Activated CD8-positive, alpha-beta T cell treated with anti-CD3 and anti-CD28 coated beads for 36 hours (primary cell): ENCODE measurements around the gene GALNT12. TPM values are rescaled to one million over a fixed set of nuclear protein-coding genes. Genes with fewer than 3 reads are reported as not detected.

Source experiments
- ATAC-seq: fragments of 200-7000 bp; cut with Tn5 transposase; one replicate; pipeline ENCODE4 v1.10.0; 2021; ENCODE audit warnings: mild to moderate bottlenecking, moderate library complexity
- CTCF ChIA-PET: fragments of 350-600 bp; sonication (Branson Sonifier 250); formaldehyde crosslinking; loops from one replicate; lab custom pipeline; 2021; ENCODE audit warnings: antibody characterized with exemption; lab: Charles Lee
- POLR2A ChIA-PET: fragments of 350-600 bp; sonication (Branson Sonifier 250); formaldehyde crosslinking; loops from one replicate; lab custom pipeline; 2021; ENCODE audit warnings: antibody characterized with exemption; lab: Charles Lee
- DNase-seq: peaks from one replicate; pipeline ENCODE4 v3.0.0-alpha.2; 2020
- H3K27ac Mint-ChIP-seq: one replicate; pipeline ENCODE4 v1.8.0; 2021; ENCODE audit warnings: mild to moderate bottlenecking, mixed read lengths
- H3K27me3 Mint-ChIP-seq: one replicate; pipeline ENCODE4 v1.8.0; 2021; ENCODE audit warnings: mixed read lengths
- H3K36me3 Mint-ChIP-seq: one replicate; pipeline ENCODE4 v1.8.0; 2021; ENCODE audit warnings: low read depth, mixed read lengths
- H3K4me1 Mint-ChIP-seq: one replicate; pipeline ENCODE4 v1.8.0; 2021; ENCODE audit warnings: low read depth, mixed read lengths
- H3K4me3 Mint-ChIP-seq: one replicate; pipeline ENCODE4 v1.8.0; 2021; ENCODE audit warnings: mild to moderate bottlenecking, moderate library complexity, mixed read lengths
- H3K9me3 Mint-ChIP-seq: one replicate; pipeline ENCODE4 v1.8.0; 2021; ENCODE audit warnings: mixed read lengths
- intact Hi-C: fragments of 100-400 bp; cut with micrococcal nuclease; formaldehyde crosslinking; loops from one replicate; pipeline ENCODE4 v1.10.0; 2022
- total RNA-seq, 2 experiments: library from RNA; stranded (reverse); gene quantifications; one replicate each; pipeline ENCODE4 v1.2.3, GENCODE V29; 2021
- TF ChIP-seq, protein P1 (sequence below): fragments of 200-600 bp; IDR thresholded peaks from one replicate; pipeline ENCODE4 v1.8.0; 2022; ENCODE audit warnings: antibody characterized with exemption, mild to moderate bottlenecking

GALNT12 gene
- total RNA-seq, 2 experiments from 2014 or later = 12.8 to 14.3 TPM

DNA sequence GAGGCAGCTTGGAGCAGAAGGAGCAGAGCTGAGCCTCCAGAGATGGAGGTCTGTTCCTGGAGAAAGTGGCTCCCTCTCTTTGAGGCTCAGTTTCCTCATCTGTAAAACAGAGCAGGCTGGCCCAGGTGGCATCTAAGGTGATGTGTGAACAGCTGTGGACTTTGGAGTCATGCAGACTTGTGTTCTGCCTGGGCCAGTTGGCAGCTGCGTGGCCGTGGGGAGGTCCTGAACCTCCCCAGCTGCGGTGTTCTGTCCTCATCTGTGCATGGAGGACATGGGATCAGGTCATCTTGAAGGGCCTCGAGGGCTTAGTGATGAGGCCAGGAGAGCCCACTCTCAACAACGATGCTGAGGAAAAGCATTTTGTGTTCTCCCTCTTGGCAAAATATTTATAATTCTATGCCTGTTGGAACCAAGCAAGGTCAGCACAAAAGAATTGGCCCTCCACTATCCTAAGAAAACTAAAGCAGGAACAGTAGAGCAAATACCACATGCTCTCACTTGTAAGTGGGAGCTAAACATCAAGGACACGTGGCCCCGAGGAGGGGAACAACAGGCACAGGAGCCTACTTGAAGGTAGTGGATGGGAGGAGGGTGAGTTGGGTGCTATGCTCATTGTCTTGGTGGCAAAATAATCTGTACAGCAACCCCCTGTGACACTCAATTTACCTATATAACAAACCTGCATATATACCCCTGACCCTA, 73.0 kb downstream of the GALNT12 start:
- H3K36me3 Mint-ChIP-seq = no peaks in the 10 kb centered on the region
- ChIA-PET POLR2A (no interaction called here), CTCF (interaction anchor here (1.2 kb wide), 1 partner anchor 33 kb away, joined by 3 read pairs; no protein-coding TSS in a partner anchor)
- ATAC-seq = no peak
- no peak for DNase-seq
- TF ChIP-seq, protein P1, sequence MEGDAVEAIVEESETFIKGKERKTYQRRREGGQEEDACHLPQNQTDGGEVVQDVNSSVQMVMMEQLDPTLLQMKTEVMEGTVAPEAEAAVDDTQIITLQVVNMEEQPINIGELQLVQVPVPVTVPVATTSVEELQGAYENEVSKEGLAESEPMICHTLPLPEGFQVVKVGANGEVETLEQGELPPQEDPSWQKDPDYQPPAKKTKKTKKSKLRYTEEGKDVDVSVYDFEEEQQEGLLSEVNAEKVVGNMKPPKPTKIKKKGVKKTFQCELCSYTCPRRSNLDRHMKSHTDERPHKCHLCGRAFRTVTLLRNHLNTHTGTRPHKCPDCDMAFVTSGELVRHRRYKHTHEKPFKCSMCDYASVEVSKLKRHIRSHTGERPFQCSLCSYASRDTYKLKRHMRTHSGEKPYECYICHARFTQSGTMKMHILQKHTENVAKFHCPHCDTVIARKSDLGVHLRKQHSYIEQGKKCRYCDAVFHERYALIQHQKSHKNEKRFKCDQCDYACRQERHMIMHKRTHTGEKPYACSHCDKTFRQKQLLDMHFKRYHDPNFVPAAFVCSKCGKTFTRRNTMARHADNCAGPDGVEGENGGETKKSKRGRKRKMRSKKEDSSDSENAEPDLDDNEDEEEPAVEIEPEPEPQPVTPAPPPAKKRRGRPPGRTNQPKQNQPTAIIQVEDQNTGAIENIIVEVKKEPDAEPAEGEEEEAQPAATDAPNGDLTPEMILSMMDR = no peak
- no peak overlapping the region for H3K4me3 Mint-ChIP-seq
- H3K27me3 Mint-ChIP-seq = peaks cover 18% of the 10 kb centered on the region
- no peaks in the 10 kb centered on the region for H3K9me3 Mint-ChIP-seq
- intact Hi-C loops = no loop called here
- H3K27ac Mint-ChIP-seq = no peak overlapping the region
- no peaks in the 10 kb centered on the region for H3K4me1 Mint-ChIP-seq

DNA sequence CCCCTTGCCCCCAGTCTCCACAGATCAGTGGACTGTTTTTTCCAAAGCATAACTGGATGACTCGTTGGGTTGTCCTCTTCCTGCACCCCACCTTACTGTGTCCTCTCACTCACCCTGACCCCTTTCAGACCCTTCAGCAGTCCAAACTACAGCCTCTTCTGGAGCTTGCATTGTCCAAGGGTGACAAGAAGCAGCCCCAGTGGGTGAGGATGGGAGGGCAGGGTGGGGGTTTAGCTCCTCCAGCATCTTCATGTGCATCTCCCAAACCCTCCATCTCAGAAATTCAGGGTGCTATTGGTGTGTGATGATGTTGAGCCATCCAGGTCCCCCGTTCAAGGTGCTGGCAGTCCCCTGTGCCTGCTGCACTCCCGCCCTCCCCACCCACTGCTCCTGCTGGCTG, 73.9 kb downstream of the GALNT12 start:
- ChIA-PET POLR2A (no interaction called here), CTCF (no interaction called here)
- no peak overlapping the region for H3K4me3 Mint-ChIP-seq
- TF ChIP-seq, protein P1 = no peak
- no peak for DNase-seq
- no peaks in the 10 kb centered on the region for H3K9me3 Mint-ChIP-seq
- intact Hi-C loops = no loop called here
- peaks cover 18% of the 10 kb centered on the region for H3K27me3 Mint-ChIP-seq
- no peak overlapping the region for H3K27ac Mint-ChIP-seq
- ATAC-seq = no peak
- H3K4me1 Mint-ChIP-seq = no peaks in the 10 kb centered on the region
- H3K36me3 Mint-ChIP-seq = no peaks in the 10 kb centered on the region

DNA sequence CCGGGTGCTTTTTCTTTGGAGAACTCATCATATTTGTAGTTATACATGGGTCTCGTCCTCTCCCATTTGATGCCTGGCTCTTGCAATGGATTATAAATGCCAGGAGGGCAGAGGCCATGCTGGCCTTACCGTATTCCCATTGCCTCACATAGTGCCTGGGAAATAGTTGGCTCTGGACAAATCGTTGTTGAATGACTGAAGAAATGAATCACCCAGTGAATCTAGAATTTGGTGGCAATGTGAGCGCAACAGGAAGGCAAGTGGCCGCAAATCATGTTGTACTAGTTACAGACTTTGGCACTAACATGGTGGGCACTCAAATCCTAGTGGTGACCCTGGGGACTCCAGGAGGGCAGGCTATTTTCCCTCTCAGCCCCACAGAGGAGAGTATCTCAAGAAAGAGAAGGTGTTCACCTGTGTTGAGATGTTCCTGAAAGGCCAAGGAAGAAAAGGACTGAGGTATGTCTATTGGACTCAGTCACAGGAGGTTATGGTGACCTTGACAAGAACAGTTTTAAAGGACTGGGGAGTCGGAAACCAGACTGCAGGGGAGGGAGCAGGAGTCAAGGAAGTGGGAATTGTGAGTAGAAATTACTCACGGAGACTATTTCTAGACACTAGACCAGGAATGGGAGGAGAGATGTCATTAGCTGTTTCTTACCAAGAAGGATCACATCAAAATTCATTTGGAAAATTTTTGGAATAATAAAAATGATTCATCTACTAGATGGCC, 74.5 kb downstream of the GALNT12 start:
- ATAC-seq (no peak), DNase-seq (no peak)
- TF ChIP-seq, protein P1 = no peak
- Mint-ChIP-seq H3K36me3 (no peaks in the 10 kb centered on the region), H3K27ac (no peak overlapping the region), H3K4me1 (no peaks in the 10 kb centered on the region), H3K27me3 (peaks cover 18% of the 10 kb centered on the region), H3K9me3 (no peaks in the 10 kb centered on the region), H3K4me3 (no peak overlapping the region)
- intact Hi-C loops = no loop called here
- ChIA-PET POLR2A (no interaction called here), CTCF (interaction anchor here (1.0 kb wide), 1 partner anchor 54 kb away, joined by 3 read pairs; no protein-coding TSS in a partner anchor)

DNA sequence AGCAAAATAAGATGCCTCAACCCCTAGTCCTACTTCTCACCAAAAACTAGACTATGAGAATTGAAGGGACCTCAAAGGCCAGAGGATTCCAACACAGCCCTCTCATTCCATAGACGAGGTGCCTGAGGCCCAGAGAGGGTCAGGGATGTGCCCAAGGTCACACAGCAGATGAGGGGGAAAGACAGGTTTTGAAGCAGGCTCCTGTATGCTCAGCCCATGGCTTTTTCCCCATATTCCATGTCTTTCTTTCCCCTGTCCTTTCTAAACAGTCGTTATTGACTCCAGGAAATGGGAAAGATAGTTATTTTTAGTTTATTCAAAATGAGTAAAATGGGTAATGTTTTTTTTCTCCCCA, 75.1 kb downstream of the GALNT12 start:
- no peaks in the 10 kb centered on the region for H3K4me1 Mint-ChIP-seq
- no peak overlapping the region for H3K27ac Mint-ChIP-seq
- H3K9me3 Mint-ChIP-seq = no peaks in the 10 kb centered on the region
- no peaks in the 10 kb centered on the region for H3K36me3 Mint-ChIP-seq
- TF ChIP-seq, protein P1 = no peak
- ATAC-seq = no peak
- ChIA-PET POLR2A (no interaction called here), CTCF (interaction anchor here (1.0 kb wide), 1 partner anchor 54 kb away, joined by 3 read pairs; no protein-coding TSS in a partner anchor)
- DNase-seq = no peak
- intact Hi-C loops = no loop called here
- H3K4me3 Mint-ChIP-seq = no peak overlapping the region
- peaks cover 21% of the 10 kb centered on the region for H3K27me3 Mint-ChIP-seq

- intact Hi-C loops = no loop called here
- POLR2A ChIA-PET = no interaction called here
Measured at GRCh38 chr9:98883276-98883675, 75.8 kb downstream of the GALNT12 start.

More at GRCh38 chr9:98883276-98883675, 75.8 kb downstream of the GALNT12 start:
- no peak overlapping the region for H3K27ac Mint-ChIP-seq
- no peaks in the 10 kb centered on the region for H3K9me3 Mint-ChIP-seq
- DNase-seq = no peak
- no peak for ATAC-seq
- H3K27me3 Mint-ChIP-seq = peaks cover 23% of the 10 kb centered on the region
- CTCF ChIA-PET = interaction anchor here (1.0 kb wide), 1 partner anchor 53 kb away, joined by 3 read pairs; no protein-coding TSS in a partner anchor
- H3K36me3 Mint-ChIP-seq = no peaks in the 10 kb centered on the region
- no peak overlapping the region for H3K4me3 Mint-ChIP-seq
- TF ChIP-seq, protein P1 = no peak
- no peaks in the 10 kb centered on the region for H3K4me1 Mint-ChIP-seq
